Superior temporal gyrus (tissue), 1 donor: ENCODE data around the gene ZNF592.

Experiments
- DNase-seq: peaks from one replicate; pipeline ENCODE4 v3.0.0-alpha.2; 2016; ENCODE audit errors: extremely low spot score

ZNF592 gene

GRCh38 chr15:84811151-84811550 is 62.8 kb downstream of the ZNF592 start:
- DNase-seq: no peak

DNA sequence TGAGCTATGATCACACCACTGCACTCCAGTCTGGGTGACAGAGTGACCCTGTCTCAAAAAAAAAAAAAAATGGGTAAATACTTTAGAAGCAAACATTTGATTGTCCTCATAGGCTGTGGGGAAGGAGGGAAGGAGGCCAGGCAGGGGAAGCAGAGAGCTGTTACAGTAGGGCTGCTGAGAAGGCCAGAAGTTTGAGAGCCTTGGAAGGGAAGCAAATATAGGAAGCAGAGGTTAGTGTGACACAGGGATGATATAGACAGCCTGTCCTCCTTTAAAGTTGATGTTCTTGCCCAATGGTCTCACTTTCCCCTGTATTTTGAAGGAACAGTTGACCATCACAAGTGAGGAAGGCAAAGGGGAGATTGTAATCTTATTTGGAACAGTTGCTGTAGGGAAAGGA is 63.4 kb downstream of the ZNF592 start:
- no peak for DNase-seq

DNA sequence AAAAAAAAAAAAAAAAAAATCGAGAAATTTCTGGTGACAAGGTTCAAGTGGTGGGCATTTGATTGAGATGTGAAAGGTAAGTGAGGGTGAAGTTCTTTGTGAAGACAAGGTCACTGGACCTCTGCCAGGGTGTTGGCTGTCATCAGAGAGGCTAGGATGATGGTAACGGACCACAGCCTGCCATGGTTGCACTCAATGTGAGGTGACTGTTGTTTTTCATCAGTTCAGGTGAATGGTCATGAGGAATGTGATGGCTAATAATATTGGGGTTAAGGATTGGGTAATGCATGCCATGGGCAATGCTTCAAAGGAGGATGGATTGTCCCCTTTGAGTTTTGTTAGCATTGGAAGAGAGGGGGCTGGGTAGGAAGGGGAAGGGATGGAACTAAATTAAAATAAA is 64.5 kb downstream of the ZNF592 start:
- no peak for DNase-seq

- DNase-seq: no peak
These were observed 65.0 kb downstream of the ZNF592 start for GRCh38 chr15:84813435-84813834.

DNA sequence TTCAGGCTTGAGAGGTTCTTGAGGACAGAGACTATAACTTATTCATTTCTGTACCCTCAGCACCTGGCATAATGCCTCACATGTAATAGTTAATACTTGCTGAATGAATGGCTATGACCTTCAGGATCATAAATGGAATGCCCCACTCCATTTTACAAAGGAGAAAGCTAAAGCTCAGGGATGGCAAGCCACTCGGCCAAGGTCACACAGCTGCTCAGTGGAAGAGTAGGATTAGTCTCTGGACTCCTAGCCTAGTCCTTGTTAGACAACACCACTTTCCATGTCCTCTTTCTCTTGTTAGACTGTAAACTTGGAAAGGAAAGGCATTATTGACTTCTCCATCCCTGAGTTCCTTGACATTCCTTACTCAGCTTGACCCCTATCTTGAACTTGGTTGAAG is 65.5 kb downstream of the ZNF592 start:
- DNase-seq: no peak

DNA sequence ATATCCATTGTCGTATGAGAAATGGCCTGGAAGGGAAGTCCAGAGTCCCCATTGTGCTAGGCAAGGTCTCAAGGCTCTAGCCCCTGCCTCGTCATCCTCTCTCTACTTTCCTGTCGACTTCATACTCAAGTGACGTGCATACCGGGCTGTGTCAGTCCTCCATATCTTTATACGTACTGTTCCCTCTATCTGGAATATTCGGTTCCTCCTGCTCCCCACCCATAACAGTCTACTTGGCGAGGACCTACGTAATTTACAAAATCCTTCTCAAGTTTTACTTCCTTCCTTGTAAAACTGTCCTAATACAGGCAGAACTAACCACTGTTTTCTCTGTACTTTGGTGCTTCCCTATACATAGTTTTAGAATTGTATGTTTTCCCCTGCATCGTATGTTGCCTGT is 66.5 kb downstream of the ZNF592 start:
- DNase-seq: no peak

GRCh38 chr15:84816694-84817465 is 68.5 kb downstream of the ZNF592 start, which contains the start of gene ALPK3:
Gene ALPK3 (plus strand): TSS chr15:84817356. CDS start chr15:84817453, 97 bp downstream.
- DNase-seq: no peak

GRCh38 chr15:84817466-84818081 is 69.2 kb downstream of the ZNF592 start:
- DNase-seq: no peak

DNA sequence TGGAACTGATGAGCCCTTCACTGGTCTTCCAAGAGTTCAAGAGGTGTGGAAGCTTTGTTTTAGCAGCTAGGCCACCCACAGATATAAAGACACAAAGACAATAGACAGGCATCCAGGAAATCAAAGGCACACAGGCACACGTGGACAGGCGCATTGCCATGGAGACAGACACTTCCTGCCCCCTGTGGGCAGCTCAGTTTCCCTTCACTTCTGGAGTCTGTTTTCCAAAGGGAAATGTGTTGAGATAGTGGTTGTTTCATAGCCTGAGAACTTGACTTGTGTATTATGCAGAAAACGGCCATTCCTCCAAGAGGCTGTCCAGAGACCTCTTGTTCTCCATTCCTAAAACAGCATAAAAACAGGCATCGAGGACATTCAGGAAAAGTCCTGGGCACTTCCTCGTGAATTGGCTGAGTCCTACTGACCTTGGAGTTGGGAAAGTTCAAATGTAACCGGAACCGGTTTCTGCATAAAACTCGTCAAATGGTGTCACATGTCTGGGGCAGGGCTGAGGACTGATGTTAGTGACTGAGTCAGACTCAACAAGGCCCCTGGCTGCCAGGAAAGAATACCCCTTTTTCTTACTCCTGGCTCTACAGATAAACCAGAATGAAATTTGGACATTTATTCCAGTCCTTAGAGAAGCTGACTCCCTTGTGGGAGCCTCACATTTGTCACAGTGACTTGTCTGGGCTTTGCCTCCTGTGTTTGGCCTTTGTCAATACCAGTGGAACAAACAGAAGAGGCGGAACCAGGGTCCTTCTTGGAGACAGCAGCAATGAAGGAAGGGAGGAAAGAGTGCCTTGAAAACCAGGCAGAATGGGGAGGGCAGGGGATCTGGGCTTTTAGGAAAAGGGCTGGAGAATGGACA is 70.1 kb downstream of the ZNF592 start:
- no peak for DNase-seq

DNA sequence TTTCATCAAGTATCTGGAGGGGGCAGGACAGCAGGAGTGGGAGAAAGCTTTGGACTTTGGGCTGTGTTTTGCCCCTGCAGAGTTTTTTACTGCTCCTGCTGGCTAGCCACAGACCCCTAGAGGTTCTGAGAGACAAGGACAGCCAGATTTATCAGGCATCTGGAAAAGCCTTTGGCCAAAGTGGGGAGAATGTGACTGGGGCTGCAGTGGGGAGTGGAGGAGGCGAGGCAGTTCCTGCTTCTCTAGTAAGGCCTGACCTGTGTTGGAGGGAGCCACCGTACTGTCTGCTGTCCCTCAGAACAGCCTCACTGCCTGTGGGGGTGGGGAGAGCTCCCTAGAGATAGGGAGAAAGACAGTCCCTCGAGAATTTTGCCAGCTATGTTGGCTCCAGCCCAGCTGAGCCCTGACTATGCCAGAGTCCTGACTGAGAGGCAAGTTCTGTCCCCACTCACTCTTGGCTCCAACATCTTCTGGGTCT is 70.9 kb downstream of the ZNF592 start:
- no peak for DNase-seq

DNA sequence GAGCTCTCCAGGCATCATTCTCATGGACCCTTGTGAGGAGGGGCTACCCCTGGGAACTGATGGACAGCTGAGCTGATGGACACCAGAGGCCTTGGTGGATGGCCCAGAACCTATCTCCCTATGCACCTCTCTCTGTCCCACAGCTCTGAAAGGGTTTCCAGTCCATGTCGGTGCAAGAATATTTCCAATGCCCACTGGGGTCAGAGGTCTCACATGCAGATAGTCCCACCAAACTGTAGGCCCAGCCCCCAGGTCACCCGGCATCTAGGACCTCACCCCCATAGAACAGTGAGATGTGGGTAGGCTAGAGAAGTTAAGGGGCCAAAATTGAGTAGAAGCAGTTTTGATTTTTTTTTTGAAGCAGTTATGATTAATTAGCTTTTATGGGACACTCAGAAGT is 71.4 kb downstream of the ZNF592 start:
- DNase-seq: no peak

GRCh38 chr15:84821501-84822021 is 73.2 kb downstream of the ZNF592 start:
- no peak for DNase-seq

DNA sequence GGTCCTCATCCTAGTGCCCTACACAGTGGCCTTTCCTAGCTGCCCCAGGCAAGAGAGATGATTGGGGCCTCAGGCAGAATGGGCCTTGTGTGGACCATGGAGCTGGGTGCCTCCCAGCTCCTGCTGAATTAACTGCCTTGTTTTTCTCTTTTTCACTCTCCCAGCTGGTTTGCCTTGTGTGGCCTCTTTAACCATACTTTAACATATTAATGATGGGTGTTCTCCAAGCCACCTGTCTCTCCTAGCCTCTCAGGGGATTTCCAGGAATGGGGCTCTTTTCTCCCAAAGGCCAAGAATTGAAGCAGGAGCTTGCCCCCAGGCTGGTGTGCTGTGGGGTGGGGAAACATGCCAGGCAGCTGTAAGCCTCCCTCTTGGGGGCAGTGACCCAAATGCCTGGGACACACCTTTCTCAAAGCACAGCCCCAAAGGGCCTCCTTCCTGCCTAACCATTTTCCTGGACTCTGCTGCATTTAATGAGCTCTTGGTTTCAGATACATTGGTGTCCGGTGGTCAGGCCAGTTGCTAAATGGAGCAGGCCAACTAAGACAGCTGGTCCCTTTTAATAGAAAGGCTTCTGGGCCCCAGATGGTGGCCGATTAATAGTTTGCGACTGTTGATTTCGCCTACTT is 74.4 kb downstream of the ZNF592 start:
- no peak for DNase-seq

DNA sequence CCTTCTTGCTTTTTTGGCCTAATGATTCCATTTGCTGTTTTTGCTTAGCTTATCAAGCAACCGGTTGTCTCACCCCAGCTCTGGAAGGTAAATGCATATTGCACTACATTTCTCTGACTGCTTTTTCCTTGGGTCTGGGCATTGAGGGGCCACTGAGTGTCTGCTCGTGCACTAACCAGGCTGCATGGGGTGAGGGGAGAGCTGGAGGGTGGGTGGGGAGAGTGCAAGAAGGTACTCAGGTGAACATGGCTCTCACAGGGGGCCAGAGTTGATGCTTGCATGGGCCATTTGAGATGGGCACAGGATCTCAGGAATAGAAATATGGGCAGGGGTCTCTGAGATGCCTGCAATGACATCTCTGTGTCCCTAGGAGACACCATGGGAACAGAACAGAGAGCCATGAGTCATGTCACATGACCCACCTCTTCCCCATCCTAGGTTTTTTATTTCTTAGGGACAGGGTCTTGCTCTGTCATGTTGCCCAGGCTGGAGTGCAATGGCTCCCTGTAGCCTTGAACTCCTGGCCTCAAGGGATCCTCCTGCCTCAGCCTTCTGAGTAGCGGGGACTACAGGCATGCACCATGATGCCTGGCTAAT is 75.0 kb downstream of the ZNF592 start:
- no peak for DNase-seq

DNA sequence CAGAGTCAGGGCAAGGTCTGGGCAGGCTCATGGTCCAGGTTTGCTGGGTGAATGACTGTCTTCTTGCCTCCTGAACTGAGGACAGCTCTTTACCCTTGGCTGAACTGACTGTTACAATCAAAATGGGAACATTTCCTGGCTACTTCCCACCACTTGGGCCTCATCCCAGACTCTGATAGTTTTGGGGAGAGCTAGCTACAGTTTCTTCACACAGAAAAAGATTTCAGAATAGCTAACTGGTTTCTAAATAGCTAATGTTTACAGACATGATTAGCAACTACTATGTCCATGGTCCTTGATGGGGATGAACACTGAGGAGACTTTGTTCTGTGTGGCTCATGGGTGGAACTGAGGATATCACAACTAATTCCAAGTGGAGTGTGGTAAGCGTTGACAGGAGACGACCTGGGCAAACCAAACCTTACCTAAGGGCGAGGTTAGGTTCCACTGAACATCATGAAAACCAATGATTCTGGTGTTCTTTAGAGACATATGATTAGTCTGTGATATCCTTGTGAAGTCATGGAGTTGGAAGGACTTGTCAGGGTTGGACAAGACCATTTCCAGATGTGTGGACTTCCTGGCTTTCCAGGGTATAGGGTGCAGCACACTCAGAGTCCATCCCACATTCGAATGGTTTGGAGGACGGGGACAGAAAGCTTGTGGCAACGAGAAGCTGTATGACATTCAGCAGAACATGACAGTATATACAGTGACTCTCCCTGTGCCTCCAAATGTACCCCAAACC is 76.0 kb downstream of the ZNF592 start:
- peak; percentile 61 for DNase-seq

DNA sequence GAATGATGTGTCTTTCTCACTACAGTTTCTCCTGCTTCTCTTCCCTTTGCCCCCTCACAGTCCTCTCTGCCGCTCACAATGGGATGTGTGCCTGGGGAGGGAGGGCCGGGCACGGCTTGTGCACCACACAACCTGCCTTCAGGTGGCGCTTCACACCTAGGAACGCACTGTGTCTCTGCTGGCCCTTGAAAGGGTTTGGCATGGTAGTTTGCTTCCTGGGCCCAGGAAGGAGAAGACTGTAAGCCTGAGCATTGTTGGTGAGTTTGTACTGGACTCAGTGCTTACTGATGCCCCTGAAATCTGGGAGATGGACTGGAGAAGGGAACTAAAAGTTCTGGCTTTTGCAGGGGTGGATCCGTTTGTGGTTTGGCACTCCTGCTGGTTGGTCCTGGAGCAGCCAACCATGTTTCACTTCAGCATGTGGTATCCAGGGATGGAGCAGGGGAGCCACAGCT is 78.0 kb downstream of the ZNF592 start:
- no peak for DNase-seq

- no peak for DNase-seq
These were observed 78.9 kb downstream of the ZNF592 start for GRCh38 chr15:84827246-84827645.

DNA sequence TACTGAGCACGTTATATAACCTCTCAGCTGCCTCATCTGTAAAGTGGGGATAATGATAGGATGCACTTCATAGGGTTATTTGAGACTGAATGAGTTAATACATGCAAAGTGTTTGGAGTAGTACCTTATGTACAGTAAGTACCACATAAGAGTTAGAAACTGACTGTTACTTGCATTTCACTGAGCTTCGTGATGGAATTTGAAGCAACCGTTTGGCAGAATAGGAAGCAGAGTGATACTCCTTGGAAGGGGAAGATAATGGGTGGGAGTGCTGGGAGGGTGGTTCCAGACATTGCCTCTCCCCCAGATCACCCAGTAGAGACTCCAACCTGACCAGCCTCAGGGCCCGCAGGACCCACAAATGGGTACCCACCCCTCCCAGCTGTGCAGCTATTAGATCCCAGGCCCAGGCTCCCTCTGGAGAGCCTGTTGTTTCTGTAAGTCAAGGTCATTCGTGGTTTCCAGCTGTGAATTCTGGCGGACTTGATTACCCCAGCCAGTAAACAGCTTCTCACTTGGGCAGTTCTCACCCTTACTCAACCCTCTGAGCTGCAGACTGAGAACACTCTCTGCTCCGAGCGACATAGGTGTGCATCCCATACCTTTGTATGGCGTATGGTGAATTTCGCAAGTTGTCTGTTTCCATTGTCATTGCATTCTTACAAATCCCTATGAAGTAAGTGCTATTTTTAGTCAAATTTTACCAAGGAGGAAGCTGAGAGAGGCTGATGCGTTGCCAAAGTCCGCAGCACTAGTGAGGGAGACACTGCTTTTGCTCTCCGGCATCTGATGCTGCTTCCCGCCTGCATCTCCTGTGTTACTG is 79.9 kb downstream of the ZNF592 start:
- no peak for DNase-seq

- no peak for DNase-seq
These were observed 81.0 kb downstream of the ZNF592 start for GRCh38 chr15:84829428-84829827.

GRCh38 chr15:84830036-84830435 is 81.6 kb downstream of the ZNF592 start:
- no peak for DNase-seq
